ENCODE results near the gene FRMPD1.

Gene FRMPD1

DNA sequence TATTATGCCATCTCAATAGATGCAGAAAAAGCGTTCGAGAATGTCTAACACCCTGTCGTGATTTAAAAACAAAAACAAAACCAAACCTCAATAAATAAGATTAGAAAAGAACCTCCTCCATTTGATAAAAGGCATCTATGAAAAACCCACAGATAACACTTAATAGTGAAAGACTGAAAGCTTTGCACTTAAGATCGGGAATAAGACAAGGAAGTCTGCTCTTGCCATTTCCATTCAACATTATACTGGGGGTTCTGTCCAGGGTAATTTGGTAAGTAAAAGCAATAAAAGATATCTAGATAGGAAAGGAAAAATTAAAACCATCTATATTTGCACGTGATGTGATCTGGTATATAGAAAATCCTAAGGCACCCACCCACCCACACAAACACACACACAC lies 141.4 kb downstream of the FRMPD1 start:
- DNase-seq (ENCODE audit: insufficient read length) (no peak), FAIRE-seq (no peak)
- TF ChIP-seq POLR2A (IDR thresholded peaks at IDR 0.05; ENCODE audit: low read depth, low read length) = no peak
- no peak for TF ChIP-seq POLR2AphosphoS5 (IDR thresholded peaks at IDR 0.05; ENCODE audit: low read depth, low read length)
- TF ChIP-seq TAF1 (IDR thresholded peaks at IDR 0.05; ENCODE audit: borderline replicate concordance, low read depth, low read length) = no peak

DNA sequence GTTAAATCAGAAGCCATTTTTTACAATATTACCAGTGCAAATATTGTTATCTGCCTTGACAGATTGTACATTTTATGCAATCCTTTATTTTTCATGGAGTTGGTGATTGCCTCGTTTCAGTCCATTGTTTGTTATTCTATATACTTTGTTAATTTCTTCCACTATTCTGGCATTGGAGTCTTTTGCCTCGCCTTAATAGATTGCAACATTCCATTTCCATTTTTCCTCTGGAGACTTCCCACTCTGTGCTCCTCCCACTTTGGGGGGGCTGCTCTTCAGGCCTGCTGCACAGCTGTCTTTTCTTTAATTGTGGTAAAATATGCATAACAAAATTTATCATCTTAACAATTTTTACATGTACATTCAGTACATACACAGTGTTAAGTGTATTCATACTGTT lies 145.5 kb downstream of the FRMPD1 start:
- DNase-seq (ENCODE audit: insufficient read length) (no peak), FAIRE-seq (no peak)
- no peak for TF ChIP-seq POLR2A (IDR thresholded peaks at IDR 0.05; ENCODE audit: low read depth, low read length)
- TF ChIP-seq POLR2AphosphoS5 (IDR thresholded peaks at IDR 0.05; ENCODE audit: low read depth, low read length) = no peak
- TF ChIP-seq TAF1 (IDR thresholded peaks at IDR 0.05; ENCODE audit: borderline replicate concordance, low read depth, low read length) = no peak

Data from GM12892 (cell line).